Glomerular endothelial cell (primary cell): ENCODE measurements around the gene SH3PXD2B. TPM values are rescaled to one million over a fixed set of nuclear protein-coding genes. Genes with fewer than 3 reads are reported as not detected.

Experiments
- DNase-seq: peaks from one replicate; pipeline ENCODE4 v3.0.0-alpha.2; 2011; ENCODE audit warnings: low read depth, low spot score; ENCODE audit errors: extremely low read depth
- total RNA-seq: library from RNA; depleted of rRNA; stranded (reverse); fragments of >200 nt; gene quantifications from 2 replicates; pipeline ENCODE4 v1.2.3, GENCODE V29; 2015

The SH3PXD2B gene
- 41.1 and 44.9 TPM in 2 replicates for total RNA-seq

DNA sequence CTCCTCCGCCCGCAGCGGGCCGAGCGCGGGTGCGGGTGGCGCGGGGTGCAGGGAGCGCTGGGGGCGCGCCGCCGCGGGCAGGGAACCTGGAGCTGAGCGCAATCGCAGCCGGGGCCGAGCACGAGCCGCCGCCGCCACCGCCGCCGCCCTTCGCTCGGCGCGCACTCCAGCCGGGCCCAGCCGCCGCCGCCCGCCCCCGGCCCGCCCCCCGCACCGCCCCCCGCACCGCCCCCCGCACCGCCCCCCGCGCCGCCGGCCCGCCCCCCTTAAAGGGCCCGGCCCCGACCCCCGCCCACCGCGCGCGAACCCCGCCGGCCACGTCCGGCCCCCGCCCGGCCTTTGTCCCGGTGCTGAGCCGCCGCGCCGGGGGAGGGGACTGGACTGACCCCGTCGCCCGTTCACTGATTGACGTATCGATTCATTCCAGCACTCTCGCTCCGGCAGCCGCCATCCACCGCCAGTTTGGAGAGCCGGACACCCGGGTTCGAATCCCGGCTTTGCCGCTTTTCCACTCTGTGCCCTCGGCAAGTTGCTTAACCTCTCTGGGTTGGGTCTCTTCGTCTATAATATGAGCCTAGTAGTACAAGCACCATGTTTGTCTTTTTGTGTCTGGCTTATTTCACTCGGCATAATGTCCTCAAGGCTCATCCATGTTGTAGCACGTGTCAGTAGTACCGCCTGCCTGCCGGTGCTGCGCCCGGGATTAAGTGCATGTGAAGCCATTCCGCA is at the start of gene SH3PXD2B:
Gene SH3PXD2B (minus strand): TSS at position 168 of the 729 bp plus-strand sequence. CDS start 173 bp downstream, outside the sequence.
- DNase-seq: no peak

DNA sequence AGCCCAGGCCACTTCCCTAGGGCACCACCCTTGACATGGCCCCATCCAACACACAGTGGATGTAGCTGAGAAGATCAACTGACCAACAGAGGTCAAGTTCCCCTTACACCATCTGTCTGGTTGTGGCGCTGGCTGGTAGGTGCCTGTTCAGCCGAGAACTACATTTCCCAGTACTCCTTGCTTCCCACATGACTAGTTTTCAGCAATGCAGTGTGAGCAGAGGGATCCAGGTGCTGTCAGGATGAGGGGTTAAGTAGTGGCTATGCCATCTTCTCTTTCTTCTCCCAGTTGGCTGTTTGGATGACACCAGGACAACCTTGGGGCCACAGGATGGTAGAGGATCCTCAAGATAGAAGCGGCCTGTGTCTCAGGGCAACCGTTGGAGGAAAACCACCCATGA is 48.6 kb upstream of the SH3PXD2B start:
- DNase-seq: no peak

DNA sequence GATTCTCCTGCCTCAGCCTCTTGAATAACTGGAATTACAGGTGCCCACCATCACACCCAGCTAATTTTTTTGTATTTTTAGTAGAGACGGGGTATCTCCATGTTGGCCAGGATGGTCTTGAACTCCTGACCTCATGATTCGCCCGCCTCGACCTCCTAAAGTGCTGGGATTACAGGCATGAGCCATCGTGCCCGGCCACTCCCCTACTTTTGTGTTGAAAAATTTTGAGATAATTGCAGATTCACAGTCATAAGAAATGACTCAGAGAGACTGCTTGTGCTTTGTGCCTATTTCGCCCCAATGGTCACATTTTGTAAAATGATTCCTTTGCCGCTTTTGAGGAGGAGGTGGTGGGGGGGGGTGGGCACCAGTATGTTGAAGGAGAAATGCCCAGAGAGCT is 48.1 kb upstream of the SH3PXD2B start:
- DNase-seq: no peak

DNA sequence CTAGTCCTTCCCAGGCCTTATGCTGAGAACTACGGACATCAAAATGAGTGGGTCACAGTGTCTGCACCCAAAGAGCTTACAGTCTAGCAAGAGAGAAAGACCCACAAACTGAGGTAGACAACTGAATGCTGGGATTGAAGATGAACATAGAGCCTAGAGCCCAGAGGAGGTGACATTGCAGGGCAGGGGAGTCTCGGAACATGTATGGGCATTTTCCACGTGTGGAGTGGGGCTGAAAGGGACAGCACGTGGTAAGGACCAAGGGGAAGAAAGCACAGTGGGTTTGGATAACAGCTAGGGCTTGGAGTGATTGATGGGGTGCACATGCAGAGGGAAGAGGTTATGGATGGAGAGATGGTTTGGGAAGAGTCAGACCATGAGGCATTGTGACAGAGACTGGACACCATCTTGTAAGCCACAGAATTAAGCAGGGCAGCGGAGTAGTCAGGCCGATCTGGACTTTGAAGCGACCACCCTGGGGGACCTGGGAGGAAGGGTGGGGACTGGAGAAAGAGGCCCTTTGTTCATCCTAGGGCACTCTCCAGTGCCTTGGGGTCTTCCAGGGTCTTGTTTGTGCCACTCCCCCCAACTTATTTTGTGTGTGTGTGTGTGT is 47.5 kb upstream of the SH3PXD2B start:
- no peak for DNase-seq

DNA sequence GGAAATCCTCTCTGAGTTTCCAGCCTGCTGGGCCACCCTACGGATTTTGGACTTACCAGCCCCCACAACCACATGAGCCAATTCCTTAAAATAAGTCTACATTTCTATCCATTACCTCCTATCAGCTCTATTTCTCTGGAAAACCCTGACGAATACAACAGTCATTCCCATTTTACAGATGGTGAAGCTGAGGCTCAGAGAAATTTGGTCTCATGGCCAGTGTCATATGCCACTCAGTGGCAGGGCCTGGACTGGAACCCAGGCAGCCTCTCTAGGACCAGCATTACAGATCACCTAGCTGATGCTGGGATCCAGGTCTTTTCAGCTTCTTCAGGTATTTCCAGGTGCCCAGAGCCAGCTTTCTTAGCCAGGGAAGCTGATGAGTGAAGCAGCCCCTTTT is 45.0 kb upstream of the SH3PXD2B start:
- DNase-seq: no peak

DNA sequence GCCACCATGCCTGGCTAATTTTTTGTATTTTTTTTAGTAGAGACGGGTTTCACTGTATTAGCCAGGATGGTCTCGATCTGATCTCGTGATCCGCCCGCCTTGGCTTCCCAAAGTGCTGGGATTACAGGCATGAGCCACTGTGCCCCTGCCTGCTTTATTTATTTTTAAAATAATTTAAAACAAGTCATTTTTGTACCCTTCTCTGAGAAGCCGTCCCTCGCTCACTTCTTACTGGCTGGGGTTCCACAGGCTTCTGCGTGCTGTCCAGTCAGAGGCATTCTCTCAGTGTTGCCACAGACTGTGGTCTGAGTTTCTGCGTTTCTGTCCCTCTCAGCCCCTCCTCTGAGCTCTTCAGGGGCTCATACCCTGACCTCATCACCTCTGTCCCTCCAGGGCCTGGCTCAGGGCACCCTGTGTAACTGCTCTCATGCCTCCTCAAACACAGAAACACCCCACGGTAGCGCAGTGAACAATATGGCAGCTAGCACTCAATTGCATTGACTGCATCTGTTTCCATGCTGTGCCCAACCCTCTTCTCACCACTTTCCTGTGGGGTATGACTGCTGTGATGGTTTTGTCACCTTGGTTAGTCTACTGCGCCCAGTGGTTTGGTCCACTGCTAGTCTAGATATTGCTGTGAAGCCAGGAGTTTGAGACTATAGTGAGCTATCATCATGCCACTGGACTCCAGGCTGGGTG is 44.3 kb upstream of the SH3PXD2B start:
- DNase-seq: no peak

DNA sequence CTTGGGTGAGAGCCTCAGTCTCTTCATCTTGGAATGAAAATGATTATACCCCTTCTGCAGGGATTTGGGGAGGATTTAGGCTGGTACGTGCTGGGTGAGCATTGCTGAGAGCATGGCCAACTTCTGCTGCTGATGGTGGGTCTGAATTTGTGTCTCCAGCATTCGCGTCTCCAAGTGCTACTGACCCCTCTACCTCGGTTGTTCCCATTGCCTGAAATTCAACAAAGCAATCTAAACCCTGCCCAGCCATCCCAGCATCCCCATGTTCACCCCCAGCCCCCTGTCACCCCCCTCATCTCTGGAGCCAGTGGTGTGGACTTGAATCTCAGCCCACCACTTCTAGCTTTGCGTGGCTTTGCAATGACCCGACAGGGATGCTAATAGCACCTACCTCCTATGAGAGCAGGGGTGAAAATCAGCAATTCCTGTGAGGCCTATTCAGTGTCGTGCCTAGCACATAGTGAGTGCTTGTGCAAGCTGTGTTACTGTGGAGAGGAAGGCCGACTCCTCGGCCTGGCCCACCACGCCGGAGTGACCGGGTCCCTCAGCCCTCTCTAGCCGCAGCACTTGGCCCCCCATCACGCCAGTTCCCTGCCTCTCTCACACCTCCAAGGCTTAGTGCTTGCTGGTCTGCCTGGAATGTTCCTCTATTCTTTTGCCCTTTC is 43.4 kb upstream of the SH3PXD2B start:
- DNase-seq: no peak

DNA sequence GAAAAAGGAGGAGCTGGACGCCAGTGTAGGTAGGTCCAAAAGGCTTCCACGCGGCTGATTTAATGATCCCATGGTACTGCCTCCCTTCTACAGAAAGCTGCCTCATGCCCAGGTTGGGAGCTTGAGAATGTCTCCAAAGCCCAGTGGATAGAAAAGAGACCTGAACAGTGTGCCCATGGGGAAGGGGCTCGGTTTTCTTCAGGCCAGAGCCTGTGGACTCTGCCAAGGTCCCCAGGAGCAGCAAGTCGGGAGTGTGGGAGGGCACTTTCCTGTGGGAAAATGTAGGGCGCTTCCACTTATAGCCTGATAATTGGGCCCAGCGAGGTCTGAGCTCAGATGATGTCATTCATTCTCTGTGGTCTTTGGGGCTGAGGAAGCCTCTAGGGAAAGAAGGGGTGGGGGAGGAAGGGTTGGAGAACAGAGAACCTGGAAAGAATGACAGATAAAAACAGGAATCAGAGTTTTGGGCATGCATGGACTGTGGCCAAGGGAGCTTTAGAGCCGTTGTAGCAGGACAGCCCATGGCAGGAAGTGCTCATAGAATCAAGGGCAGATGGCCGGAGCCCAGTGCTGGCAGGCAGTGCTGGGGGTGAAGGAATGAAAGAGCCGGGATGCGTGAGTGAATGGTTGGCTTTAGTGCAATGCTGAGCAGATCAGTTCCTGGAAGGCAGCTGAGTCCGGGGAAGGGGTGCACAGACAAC is 42.5 kb upstream of the SH3PXD2B start:
- no peak for DNase-seq

DNA sequence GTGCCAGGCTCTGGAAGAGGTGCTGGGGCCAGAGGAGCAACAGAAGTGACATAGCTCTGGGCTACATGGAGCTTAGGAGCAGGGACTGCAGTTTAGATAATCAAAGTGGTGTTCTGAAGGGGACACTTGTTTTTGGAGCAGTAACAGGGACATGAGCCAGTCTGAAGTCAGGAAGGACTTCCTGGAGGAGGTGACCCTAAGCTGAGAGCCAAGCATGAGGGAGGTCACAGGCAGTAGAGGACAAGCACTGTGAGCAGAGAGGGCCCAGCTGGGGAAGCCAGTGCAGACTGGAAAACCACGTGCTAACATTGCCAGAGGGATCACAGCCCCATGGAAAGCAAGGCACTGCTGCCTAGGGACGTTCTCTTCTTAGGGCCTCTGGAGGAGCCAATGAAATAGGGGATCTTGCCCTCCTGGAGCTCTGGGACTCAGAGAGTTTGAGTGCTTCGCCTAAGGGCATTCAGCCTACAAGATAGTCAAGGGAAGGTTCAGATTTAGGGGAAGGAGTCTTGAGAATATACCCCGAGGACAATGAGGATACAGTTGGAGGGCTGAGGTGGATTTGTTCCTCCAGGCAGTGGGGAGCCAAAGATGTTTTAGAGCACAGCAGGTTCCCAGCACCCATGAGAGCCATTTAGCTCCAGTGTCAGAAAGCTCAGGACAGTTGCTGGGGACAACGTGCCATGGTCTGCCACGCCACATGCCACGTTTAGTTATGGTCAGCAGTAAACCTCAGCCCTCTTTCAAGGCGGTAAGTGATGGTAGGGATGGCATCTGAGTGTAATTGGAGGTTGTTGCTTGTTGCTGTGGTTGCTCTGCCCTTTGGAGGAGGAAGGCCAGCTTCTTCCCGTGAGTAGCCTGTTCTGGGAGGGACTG is 40.5 kb upstream of the SH3PXD2B start:
- no peak for DNase-seq

DNA sequence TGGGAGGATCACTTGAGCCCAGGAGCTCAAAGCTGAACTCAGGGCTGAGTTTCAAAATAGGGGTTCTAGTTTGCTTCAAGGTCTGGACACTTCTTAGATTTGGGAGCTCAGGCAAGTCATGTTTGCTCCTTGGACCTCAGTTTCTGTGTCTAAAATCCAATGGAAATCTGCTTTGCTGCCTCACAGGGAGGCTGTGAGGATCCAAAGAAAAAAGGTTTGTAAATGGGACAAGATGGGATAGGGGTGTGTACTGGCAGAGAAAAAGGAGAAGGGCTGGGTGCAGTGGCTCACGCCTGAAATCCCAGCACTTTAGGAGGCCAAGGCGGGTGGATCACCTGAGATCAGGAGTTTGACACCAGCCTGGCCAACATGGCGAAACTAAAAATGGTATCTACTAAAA is 39.6 kb upstream of the SH3PXD2B start:
- DNase-seq: no peak

DNA sequence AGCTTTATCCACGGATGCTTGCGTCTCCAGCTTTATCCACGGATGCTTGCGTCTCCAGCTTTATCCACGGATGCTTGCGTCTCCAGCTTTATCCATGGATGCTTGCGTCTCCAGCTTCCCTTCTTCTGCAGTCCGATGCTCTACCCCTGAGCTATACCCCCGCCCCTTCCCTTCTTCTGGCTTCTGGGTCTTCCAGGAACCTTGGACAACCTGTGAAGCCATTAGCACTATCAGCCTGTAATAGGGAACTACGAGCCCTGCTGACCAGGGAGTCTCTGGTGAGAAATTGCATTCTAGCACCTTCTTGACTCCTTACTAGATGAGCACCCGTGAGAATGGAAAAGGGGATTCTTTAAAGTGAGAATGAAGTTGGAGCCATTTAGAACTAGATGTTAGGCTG is 39.1 kb upstream of the SH3PXD2B start:
- DNase-seq: no peak

DNA sequence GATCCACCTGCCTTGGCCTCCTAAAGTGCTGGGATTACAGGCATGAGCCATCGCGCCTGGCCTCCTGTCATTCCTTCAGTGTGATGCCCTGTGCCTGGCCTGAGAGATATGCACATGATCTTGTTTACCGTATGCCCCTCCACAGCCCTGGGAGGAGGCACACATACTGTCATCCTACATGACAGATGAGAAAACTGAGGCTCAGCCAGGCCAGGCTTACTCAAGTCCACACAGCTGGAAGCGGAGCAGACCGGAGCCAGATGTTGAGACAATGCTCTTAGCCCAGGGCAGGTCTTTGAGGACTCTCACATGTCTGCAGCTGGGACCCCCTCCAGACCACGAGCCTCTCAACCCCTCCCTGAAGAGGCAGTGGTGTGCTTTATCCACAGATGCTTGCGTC is 38.7 kb upstream of the SH3PXD2B start:
- no peak for DNase-seq

DNA sequence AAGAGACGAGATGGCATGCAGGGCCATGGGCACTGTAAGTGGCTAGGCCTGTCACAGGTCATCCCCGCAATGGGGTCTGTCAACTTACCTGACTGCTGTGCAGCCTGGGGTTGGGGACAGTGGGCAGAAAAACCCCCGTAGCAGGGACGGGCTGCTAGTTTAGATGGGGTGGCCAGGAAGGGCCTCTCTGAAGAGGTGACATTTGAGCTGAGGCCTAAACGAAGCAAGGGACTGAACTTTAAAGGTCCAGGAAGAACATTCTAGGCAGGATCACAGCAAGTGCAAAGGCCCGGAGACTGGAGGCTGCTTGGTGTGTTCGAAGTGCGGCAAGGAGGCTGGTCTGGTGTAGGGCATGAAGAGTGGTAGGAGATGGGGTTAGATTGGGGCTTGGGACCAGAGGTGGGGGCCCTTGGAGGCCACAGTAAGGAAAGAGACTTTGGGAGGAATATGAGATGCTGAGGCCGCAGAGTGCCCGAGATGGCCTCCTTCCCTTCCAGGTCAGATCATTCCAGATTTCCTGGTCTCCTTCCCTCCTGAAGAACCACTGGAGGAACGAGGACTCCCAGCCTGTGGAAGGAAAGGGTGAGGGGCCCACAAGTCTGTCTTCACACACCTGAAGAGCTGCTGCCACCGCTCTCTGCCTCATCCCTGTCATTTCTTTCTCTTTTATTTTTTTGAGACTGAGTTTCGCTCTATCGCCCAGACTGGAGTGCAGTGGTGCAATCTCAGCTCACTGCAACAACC is 37.9 kb upstream of the SH3PXD2B start:
- no peak for DNase-seq

DNA sequence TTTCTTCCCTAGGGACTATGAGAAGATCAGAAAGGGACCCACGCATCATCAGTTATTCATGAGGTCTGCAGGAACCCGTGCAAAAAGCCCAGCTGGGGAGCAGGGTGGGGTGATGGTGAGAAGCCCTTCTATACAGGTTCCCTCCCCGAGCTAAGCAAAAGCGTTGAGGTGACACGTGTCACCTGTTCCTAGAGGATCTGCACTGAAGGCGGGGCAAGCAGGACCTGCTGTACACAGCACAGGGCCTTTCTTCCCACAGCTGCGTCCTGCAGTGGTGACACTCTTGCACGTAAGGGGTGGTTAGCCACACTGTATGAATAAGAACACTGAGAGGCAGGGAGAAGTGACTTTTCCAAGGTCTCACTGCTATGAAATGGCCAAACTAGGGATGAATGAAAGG is 37.2 kb upstream of the SH3PXD2B start:
- no peak for DNase-seq

DNA sequence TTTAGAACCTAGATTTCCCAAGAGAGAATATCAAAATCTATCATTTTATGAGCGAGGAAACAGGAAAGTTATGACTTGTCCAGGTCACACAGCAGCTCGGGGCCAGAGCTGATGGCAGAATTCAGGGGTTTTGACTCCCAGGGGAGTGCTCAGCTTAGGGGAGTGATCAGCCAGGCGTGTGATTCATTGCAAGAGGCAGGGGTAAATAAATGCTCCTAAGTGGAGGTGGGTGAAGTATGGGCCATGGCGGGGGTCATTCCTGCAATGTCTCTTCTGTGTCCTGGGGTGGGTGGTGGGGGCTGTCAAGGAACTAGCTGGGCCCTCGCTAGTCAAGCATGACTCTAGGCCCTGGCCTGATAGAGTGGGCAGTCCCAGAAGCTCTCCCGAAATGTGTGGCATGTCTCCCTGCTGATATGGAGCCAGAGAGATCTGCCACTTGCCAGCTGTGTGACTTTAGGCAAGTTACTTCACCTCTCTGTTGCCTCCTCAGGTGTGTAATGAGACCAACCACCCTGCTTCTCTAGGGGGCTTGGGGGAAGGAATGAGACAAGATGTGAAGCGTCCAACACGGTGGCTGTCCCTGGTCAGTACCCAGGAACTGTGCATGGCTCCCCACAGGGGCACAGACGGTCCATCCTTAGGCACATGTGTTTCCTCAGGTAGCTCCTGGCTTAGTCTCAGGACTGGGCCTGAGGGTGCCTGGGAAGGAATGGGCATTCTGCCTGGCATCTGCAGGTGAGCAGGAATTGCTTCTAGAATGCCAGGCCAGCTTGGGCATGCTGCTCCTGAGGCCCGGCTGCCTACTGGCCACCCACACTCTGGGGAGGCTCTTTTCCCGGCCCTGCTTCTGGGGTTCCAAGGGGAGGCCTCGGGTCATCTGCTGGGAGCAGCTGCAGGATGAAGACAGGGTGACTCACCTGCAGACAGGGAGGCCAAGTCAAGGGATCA is 36.5 kb upstream of the SH3PXD2B start:
- DNase-seq: no peak

DNA sequence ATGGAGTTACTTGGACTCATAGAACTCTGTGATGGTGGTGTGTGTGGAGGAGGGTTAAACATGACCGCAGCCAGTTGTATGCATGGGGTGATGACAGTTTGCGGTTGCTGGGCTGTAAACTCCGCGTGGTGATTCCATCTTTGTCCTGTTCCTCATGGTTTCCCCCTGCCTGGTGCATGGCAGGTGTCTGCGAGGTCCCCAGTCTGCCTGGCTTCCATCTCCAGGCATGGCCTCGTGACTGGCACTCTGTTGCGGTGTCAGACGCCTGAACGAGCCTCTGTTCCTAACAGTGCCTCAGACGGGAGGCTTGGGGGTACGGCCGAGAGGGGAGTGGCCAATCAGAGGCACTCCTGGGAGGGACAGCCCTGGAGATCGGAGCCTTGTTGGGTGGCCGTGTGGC is 33.9 kb upstream of the SH3PXD2B start:
- no peak for DNase-seq

DNA sequence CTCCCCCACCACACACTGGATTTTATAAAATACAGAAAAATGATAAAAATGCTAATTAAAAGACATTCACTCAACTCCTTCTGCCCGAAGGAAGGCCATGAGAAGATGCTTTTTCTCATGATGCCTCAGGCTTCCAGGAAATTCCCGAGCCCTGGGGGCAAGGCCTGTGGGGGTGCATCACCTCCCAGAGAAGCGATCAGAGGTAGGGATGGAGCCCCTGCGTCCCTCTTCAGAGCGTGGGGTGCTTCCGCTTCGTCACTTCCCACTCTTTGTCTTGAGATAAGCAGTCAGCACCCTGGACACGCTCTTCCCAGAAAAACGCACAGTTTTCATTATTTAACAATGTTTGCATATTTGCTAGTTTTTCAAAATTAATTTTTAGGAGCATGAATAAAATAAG is 33.3 kb upstream of the SH3PXD2B start:
- no peak for DNase-seq

DNA sequence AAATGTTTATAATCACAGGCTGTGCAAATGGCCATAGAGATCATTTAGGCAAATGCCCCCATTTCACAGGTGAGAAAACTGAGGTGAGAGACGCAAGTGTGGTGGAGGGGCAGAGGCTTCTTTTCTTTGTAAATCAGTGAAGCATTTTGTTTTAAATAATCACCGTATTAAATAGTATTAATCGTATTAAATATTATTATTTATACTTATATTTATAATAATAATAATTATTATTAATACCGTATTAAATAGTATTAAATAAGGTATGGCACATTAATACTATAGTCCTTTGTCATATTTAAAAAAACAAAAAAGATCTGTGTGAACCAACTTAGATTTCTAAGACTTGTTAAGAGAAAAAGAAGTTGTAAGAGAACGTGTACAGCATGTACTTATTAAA is 32.6 kb upstream of the SH3PXD2B start:
- DNase-seq: no peak
